IPS-NIHi11 (cell line): ENCODE data around the gene FAM83E.
A peak's percentile ranks its signal among the peaks of the same experiment; 100 is the strongest.
"Not testable (repeated sequence)": the region's sequence is repeated elsewhere in the genome, so short reads cannot be mapped to it uniquely, and the experiment has no call there.

Source experiments
- DNase-seq: peaks from one replicate; pipeline ENCODE4 v3.0.0; 2012; ENCODE audit warnings: mixed read lengths, low spot score

FAM83E gene

GRCh38 chr19:48641850-48642249, 27.0 kb upstream of the FAM83E start:
- no peak for DNase-seq

GRCh38 chr19:48639483-48640375, 24.9 kb upstream of the FAM83E start:
- no peak for DNase-seq

DNA sequence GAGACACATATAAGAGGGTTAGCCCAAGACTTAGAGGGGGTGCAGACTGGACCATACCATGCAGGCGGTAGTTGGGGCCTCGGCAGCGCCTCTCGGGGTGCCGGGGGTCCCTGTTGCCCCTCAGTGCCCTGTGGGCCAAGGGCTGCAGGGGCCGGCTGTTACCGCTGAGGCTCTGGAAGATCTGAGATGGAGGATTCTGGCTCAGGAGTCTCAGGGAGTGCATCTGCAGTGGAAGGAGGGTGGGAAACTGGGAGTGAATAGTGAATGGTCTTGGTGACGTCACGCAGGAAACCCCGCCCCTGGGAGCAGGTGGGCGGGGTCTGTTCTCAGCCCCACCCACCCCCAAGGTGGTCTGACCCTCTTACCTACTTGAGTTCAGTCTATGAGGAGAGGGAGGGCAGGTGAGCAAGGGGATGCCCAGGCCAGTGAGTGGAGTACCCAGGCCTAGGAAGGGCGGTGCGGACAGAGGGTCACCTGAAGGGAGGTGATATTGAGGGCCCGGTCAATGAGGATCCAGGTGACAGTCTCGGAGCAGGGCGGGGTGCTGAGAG, 24.0 kb upstream of the FAM83E start:
- peak; percentile 60 for DNase-seq

DNA sequence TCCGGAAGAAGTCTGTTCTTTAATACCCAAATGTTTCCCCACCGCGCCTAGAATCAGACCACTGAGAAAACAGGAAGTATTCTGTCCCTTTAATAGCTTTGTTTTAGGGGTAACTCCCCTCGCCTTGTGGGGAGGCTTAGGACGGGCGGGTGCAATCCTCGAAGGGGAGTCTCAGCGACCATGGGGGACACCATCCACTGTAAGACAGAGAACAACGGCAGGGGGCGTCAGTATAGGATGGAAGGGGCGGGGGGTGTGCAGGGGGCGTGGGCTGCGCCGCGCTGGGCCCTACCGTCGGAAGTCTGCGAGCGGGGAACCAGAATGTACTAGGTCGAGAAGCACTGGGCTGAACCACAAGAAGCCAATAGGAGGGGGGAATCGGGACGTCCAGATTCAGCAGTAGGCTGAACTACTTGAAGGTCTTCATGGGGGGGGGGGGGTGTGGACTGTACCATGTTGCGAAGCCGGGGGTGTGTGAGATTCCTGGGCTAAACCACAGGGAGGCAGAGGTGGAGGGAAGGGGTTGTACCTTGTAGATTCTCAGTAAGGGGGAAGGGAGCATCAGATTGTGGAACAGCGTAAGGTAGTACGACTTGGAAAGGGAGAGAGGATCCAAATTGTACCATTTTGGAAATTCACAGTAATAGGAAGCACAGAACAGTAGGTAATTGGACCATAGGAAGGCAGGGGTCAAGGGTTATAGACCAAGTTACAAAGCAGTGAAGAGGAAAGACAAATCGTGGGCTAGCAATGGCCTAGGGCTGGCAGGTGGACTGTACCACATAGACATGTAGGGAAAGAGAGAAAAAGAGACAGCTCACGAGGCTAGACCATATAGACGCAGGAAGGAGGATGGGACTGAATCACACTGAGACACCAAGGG, 23.3 kb upstream of the FAM83E start:
- DNase-seq = peak; percentile 73

DNA sequence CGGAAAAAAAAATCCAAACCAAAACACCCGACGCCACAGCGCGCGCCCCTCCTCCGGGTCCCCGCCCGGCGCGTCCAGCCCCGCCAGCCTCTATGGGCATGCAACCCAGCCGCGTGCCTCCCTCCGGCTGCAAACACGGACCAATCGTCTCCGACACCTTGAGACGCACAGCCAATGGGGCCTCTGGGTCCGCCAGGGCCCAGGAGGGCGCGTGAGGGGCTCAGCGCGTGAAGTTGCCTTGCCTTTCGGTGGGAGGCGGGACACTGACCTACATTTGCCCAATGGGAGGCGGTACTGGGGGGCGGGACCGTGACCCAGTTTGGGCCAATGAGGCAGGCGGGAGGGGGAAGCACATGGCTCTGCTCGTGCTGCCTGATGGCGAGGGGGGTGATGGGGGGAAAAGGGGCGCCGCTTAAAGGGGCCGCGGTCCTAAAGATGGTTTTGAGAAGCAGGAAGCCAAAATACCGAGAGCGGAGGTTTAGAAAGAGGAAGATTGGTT, 22.6 kb upstream of the FAM83E start:
- DNase-seq = peak; percentile 83

GRCh38 chr19:48636859-48637448, 22.1 kb upstream of the FAM83E start, which contains the start of gene DBP:
TSS of gene DBP (minus strand) at chr19:48637379. CDS start at chr19:48636994, 385 bp downstream.
- no peak for DNase-seq

DNA sequence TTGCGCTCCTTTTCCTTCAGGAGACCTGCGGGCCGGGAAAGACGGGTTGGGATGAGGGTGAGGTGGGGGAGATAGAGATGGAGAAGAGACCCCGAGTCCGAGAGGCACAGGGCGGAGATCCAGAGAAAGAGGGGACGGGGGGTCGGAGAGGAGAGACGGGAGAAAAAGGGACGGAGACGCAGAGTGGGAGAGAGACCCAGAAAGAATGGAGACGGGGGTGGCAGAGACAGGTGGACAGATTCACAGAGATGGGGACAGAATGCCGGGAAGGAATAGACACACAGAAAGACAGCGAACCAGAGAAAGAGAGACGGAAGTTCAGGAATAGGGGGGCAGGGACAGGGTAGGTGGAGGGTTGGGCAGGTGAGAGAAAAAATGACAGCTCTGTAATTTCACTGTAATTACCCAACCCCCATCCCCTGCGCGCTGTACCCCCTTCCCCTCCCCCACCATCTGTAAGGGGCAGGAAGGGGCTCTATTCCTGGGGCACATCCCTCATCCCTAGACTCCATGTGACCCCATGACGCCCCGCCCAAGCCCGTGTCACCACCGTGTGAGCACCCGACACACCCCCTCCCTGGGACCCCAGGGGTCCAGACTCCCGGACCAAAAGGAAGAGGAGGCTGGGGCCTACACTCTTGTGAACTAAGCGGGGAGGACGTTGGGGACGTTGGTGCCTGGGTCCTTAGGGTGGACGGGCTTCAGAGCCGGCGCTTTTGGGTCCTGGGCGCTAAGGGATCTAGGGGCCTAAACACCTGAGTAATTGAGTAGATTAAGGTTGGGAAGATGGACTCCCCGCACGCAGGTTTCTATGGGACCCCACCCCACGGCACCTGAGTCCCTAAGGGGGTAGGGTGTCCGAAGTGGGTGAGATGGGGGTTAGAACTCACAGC, 21.3 kb upstream of the FAM83E start:
- no peak for DNase-seq

DNA sequence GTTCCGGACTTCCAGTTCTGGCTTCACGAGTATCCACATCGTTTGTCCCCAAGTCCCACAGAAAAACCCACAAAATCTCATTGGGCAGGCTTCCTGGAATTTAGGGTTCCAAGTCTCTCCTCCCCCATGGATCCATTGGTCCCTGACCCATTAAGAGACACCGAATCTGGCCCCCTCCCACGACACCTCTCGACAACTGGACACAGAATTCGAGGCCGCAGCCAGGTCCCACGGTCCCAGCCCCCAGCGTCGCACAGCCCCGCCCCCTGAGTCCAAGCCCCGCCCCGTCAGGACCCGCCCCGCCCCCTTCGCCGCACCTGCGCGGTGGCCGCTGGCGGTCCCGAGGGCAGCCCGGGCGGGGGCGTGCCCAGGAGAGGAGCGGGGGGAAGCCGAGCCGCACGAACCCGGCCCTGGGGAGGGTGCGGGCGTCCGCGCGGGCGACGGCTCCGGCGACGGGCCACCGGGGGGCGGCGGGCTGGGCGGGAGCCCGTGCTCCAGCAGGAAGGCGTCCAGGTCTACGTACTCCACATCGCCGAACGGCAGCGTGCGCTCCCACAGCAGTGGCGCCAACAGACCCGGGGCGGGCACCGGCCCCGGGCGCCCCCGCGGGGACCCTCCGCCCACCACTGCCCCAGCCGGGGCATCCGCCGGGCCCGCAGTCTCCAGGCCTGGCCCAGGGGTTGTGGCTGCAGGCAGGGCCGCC, 20.5 kb upstream of the FAM83E start:
- peak; percentile 66 for DNase-seq

DNA sequence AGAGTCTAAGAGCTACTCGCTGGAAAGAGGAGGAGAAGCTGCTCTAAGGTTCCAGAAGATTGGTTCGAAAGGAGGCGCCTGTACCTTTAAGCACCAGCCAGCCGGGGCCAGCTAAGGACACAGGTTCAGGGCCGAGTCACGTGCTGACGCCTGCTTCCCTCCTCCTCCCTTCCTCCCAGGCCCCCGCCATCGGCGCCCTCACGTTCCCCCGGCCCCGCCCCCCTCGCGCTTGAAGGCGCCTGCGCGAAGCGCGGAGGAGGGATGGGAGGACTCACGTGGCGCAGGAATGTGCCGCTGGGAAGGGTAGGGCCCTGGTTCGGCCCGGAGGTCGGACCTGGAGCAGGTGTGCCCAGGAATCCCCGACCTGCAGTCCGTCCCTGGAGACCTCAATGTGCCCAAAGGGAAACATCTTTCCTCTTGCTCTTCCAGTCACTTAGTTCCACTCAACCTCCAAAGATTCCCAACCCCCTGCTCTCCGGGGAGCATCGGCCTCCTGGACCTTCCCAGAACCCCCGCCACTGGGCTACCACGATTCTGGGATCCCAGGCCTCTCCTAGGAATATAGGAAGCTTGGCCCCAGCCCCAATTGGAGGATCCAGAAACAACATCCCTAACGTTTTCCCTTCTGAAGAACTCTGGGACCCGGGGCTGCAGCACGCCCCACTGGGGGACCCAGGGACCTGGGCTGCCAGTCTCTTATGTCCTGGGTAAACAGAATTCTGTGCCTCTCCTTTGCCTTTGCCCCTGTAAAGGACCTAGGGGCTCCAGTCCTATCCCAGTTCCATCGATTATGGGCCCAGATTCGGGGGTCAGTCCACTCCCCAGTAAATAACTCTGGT, 19.8 kb upstream of the FAM83E start:
- peak; percentile 65 for DNase-seq

DNA sequence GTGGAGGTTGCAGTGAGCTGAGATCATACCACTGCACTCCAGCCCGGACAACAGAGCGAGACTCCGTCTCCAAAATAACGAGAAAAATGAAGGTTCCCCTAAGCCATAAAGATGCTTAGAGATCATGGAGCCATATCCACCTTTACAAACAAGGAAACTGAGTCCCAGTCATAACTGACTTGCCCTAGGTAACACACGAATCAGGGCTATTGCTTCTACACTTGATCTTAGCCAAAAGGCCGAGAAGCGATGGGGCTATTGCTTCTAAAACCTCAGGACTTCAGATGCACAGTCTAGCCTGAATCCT, 19.1 kb upstream of the FAM83E start:
- DNase-seq = no peak

- DNase-seq = no peak
Observed at GRCh38 chr19:48633148-48634035, 18.5 kb upstream of the FAM83E start.

- no peak for DNase-seq
Observed at GRCh38 chr19:48632692-48633147, 17.8 kb upstream of the FAM83E start.

DNA sequence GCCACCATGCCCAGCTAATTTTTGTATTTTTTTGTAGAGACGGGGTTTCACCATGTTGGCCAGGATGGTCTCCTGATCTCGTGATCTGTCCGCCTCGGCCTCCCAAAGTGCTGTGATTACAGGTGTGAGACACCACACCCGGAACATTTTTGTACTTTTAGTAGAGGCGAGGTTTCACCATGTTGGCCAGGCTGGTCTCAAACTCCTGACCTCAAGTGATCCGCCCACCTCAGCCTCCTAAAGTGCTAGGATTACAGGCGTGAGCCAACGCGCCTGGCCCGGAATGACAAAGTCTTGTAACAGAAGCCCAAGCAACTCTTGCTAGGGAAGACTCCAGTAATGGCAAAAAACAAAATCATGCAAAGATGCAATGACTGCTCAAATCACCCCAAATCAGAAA, 17.4 kb upstream of the FAM83E start:
- DNase-seq = not testable (repeated sequence)

- DNase-seq = no peak
Observed at GRCh38 chr19:48631225-48631624, 16.3 kb upstream of the FAM83E start.

GRCh38 chr19:48630296-48631063, 15.6 kb upstream of the FAM83E start:
- DNase-seq = no peak

DNA sequence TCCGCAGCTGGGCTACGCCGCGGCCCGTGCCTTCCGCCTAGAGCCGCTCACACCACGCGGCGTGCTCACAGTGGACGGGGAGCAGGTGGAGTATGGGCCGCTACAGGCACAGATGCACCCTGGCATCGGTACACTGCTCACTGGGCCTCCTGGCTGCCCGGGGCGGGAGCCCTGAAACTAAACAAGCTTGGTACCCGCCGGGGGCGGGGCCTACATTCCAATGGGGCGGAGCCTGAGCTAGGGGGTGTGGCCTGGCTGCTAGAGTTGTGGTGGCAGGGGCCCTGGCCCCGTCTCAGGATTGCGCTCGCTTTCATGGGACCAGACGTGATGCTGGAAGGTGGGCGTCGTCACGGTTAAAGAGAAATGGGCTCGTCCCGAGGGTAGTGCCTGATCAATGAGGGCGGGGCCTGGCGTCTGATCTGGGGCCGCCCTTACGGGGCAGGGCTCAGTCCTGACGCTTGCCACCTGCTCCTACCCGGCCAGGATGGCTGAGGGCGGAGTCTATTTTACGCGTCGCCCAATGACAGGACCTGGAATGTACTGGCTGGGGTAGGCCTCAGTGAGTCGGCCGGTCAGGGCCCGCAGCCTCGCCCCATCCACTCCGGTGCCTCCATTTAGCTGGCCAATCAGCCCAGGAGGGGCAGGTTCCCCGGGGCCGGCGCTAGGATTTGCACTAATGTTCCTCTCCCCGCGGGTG, 14.9 kb upstream of the FAM83E start:
- peak; percentile 76 for DNase-seq

DNA sequence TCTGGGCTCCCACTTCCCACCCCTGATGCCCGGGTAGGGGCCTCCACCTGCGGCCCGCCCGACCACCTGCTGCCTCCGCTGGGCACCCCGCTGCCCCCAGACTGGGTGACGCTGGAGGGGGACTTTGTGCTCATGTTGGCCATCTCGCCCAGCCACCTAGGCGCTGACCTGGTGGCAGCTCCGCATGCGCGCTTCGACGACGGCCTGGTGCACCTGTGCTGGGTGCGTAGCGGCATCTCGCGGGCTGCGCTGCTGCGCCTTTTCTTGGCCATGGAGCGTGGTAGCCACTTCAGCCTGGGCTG, 14.4 kb upstream of the FAM83E start:
- DNase-seq = no peak
